Stimulated activated naive CD4-positive, alpha-beta T cell treated with Interleukin-2 at 50 U/mL for 16 hours (primary cell): ENCODE results near the gene RCAN2.

Experiments
- DNase-seq: peaks from one replicate; lab custom pipeline; 2025; lab: John Stamatoyannopoulos, UW

Gene RCAN2

GRCh38 chr6:46254946-46255345 is 236.3 kb downstream of the RCAN2 start:
- DNase-seq: no peak

- no peak for DNase-seq
Measured at GRCh38 chr6:46254331-46254730, 236.9 kb downstream of the RCAN2 start.

- no peak for DNase-seq
Measured at GRCh38 chr6:46251583-46252339, 239.5 kb downstream of the RCAN2 start.

- DNase-seq: no peak
Measured at GRCh38 chr6:46248143-46248542, 243.1 kb downstream of the RCAN2 start.

GRCh38 chr6:46246727-46247126 is 244.5 kb downstream of the RCAN2 start:
- no peak for DNase-seq

GRCh38 chr6:46246081-46246480 is 245.2 kb downstream of the RCAN2 start:
- no peak for DNase-seq

- DNase-seq: no peak
Measured at GRCh38 chr6:46244670-46245069, 246.6 kb downstream of the RCAN2 start.

GRCh38 chr6:46243754-46244153 is 247.5 kb downstream of the RCAN2 start:
- no peak for DNase-seq

- no peak for DNase-seq
Measured at GRCh38 chr6:46242921-46243320, 248.3 kb downstream of the RCAN2 start.

- DNase-seq: no peak
Measured at GRCh38 chr6:46240866-46241565, 250.2 kb downstream of the RCAN2 start.

GRCh38 chr6:46236752-46237151 is 254.5 kb downstream of the RCAN2 start:
- DNase-seq: no peak

- no peak for DNase-seq
Measured at GRCh38 chr6:46235242-46235641, 256.0 kb downstream of the RCAN2 start.

- no peak for DNase-seq
Measured at GRCh38 chr6:46234700-46235099, 256.5 kb downstream of the RCAN2 start.

- no peak for DNase-seq
Measured at GRCh38 chr6:46234156-46234556, 257.1 kb downstream of the RCAN2 start.

- no peak for DNase-seq
Measured at GRCh38 chr6:46233129-46233528, 258.1 kb downstream of the RCAN2 start.

- DNase-seq: no peak
Measured at GRCh38 chr6:46222286-46222685, 269.0 kb downstream of the RCAN2 start.

- no peak for DNase-seq
Measured at GRCh38 chr6:46221222-46221793, 269.9 kb downstream of the RCAN2 start.

- DNase-seq: no peak
Measured at GRCh38 chr6:46220352-46221221, 270.7 kb downstream of the RCAN2 start.

GRCh38 chr6:46219661-46220060 is 271.6 kb downstream of the RCAN2 start:
- DNase-seq: no peak

GRCh38 chr6:46218457-46218856 is 272.8 kb downstream of the RCAN2 start:
- no peak for DNase-seq

- DNase-seq: no peak
Measured at GRCh38 chr6:46217671-46218131, 273.5 kb downstream of the RCAN2 start.

- DNase-seq: no peak
Measured at GRCh38 chr6:46216879-46217278, 274.4 kb downstream of the RCAN2 start.
